Breast epithelium (tissue), 3 donors: ENCODE results near the gene GNB1L.
"Not testable (repeated sequence)": the region's sequence is repeated elsewhere in the genome, so short reads cannot be mapped to it uniquely, and the experiment has no call there.

Source experiments
- POLR2A ChIP-seq: fragments of 450-650 bp; IDR thresholded peaks from one replicate; pipeline ENCODE4 v1.6.1; 2016; ENCODE audit warnings: antibody characterized with exemption, mild to moderate bottlenecking, moderate library complexity
- POLR2AphosphoS5 ChIP-seq, 3 donors: sonication (generic); formaldehyde crosslinking; IDR thresholded peaks; one replicate each; pipeline ENCODE4 v1.6.1; 2017; ENCODE audit warnings: antibody characterized with exemption in 3 of 3
- TF ChIP-seq, protein P1 (sequence below), 3 donors: fragments of 450-650 bp; IDR thresholded peaks; one replicate each; pipeline ENCODE4 v1.5.1; 2016 to 2017; ENCODE audit warnings: antibody characterized with exemption in 3 of 3, mild to moderate bottlenecking in 3 of 3, moderate library complexity in 3 of 3

DNA sequence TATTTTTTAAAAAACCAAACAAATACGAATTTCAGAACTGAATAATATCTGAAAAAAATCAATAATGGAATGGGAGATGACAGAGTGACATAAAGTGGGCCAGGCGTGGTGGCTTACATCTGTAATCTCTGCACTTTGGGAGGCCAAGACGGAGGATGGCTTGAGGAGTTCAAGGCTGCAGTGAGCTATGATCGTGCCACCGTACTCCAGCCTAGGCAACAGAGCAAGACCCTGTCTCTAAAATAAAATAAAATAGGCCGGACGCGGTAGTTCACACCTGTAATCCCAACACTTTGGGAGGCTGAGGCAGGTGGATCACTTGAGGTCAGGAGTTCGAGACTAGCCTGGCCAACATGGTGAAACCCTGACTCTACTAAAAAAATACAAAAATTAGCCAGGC lies 21.3 kb downstream of the GNB1L start:
- TF ChIP-seq, protein P1, sequence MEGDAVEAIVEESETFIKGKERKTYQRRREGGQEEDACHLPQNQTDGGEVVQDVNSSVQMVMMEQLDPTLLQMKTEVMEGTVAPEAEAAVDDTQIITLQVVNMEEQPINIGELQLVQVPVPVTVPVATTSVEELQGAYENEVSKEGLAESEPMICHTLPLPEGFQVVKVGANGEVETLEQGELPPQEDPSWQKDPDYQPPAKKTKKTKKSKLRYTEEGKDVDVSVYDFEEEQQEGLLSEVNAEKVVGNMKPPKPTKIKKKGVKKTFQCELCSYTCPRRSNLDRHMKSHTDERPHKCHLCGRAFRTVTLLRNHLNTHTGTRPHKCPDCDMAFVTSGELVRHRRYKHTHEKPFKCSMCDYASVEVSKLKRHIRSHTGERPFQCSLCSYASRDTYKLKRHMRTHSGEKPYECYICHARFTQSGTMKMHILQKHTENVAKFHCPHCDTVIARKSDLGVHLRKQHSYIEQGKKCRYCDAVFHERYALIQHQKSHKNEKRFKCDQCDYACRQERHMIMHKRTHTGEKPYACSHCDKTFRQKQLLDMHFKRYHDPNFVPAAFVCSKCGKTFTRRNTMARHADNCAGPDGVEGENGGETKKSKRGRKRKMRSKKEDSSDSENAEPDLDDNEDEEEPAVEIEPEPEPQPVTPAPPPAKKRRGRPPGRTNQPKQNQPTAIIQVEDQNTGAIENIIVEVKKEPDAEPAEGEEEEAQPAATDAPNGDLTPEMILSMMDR (IDR thresholded peaks at IDR 0.05) = not testable (repeated sequence)
- TF ChIP-seq POLR2A; POLR2AphosphoS5 (IDR thresholded peaks at IDR 0.05): not testable (repeated sequence)
